IPS DF 4.7 (cell line): ENCODE measurements around the gene POLR3E.

ENCODE experiments used
- DNase-seq: peaks from one replicate; pipeline ENCODE4 v3.0.0-alpha.2; 2013; ENCODE audit warnings: low spot score; ENCODE audit errors: extremely low read depth

POLR3E gene

DNA sequence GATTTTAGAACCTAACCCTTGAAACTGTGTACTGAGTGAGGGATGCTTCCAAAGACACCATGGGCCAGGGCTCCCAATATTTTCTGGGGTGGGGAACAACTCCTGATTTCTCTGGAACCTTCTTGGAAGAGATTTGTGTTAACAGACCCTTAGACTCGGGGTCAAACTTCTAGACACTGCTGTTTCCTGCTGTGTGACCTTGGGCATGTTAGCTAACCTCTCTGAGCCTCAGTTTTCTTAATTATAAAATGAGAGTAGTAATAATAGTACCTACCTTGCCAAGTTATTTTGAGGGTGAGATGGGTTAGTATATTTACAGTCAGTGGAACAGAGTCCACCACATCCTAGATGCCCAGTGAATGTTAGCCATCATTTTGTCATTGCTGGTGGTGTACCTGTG, 18.8 kb downstream of the POLR3E start:
- no peak for DNase-seq

DNA sequence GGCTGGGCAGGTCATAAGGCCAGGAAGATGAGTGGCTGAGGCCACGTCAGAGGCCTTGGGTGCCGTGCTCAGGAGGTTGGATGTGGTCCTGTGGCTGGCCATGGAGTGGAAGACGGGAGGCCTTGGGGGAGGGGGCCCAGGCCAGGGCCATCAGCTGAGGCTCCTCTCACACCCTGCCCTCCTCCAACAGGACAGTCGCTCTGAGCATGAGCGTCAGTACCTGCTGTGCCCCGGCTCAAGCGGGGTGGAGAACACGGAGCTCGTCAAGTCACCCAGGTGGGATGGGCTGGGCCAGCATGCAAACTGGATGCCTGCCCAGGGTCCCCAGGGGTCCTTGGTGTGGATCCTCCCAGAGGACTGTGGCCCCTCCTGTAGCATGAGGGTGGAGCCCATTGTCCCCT, 19.2 kb downstream of the POLR3E start:
- no peak for DNase-seq

DNA sequence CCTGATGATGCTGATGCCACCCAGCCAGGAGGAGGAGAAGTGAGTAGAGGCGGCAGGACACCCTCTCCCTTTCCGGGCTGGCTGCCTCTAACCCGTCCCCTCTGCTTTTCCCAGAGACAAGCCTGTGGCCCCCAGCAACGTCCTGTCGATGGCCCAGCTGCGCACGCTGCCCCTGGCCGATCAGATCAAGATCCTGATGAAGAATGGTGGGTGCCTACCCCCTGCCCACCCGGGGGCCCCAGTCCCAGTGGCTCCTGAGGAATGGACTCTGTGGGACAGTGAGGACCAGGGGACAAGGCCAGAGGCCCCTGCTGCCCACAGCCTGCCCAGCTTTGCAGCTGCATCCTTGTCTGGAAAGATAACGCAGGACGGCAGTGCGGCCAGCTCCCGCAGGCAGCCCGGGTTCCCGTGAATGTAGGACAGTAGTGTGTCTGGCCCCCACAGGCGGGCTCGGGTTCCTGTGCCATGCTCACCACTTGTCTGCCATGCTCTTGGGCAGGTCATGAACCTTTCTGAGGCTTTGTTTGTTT, 19.9 kb downstream of the POLR3E start:
- no peak for DNase-seq

DNA sequence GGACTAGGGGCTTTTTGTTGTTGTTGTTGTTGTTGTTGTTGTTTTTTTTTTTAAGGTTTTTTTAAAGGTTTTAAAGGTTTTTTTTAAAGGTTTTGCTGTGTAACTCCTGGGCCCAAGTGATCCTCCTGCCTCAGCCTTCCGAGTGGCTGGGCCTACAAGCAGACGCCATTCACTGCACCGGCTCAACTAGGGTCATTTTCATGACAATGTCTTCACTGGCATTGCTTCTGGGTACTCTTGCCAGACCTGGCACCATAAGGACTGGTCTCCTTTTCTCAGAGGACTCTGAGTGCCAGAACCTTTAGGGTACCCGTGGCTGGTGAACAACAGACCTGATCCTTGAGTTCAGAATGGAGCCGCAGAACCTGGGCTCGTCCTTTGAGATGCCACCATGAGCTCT, 20.4 kb downstream of the POLR3E start:
- no peak for DNase-seq

DNA sequence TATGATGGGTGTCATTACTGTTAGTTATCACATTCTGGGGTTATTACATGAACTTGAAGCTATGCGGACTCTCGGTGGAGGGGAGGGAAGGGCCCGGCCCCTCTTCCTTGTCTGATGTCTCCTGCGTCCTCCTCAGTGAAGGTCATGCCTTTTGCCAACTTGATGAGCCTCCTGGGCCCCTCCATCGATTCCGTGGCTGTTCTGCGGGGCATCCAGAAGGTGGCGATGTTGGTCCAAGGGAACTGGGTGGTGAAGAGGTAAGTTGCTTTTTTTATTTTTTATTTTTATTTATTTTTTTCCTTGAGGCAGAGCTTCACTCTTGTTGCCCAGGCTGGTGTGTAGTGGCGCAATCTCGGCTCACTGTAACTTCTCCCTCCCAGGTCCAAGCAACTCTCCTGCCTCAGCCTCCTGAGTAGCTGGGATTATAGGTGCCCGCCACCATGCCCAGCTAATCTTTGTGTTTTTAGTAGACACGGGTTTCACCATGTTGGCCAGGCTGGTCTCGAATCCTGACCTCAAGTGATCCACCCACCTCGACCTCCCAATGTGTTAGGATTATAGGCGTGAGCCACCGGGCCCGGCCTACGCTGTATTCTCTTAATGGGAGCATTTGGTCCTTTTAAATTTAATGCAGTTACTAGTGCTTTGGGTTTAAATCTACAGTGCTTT, 21.6 kb downstream of the POLR3E start:
- no peak for DNase-seq

DNA sequence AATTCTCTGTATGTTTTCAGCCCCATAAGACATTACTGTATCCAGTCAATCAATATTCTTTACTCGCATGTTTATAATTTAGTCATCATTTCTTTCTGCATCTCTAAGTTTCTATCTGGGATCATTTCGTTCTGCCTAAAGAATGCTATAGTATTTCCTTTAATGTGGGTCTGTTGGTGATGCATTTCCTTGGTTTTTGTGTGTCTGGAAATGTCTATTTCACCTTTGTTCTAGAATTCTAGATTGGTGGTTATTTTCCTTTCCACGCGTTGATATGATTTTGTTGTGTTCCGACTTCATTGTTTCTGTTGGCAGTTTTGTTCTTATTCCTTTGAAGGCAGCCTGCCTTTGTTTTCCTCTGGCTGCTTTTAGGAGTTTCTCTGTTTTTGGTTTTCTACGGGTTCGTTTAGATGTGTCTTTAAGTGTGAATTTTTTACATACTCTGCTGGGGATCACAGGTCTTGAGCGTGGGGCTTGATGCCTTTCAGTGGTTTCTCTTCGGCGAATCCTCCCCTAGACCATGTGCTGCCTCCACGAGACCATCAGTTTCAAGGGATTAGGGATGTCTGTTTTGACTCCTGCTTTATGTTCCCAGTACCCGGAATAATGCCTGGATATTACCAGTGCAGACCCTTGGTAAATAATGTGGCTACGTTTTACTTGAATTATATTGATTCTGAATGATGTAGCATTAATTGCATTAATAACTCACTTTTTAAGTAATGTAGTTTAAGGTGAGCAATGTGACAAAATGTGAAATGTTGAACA, 23.5 kb downstream of the POLR3E start:
- no peak for DNase-seq

GRCh38 chr16:22321340-22322001, 24.3 kb downstream of the POLR3E start:
- no peak for DNase-seq

- DNase-seq: no peak
Observed at GRCh38 chr16:22322021-22322471, 24.8 kb downstream of the POLR3E start.

DNA sequence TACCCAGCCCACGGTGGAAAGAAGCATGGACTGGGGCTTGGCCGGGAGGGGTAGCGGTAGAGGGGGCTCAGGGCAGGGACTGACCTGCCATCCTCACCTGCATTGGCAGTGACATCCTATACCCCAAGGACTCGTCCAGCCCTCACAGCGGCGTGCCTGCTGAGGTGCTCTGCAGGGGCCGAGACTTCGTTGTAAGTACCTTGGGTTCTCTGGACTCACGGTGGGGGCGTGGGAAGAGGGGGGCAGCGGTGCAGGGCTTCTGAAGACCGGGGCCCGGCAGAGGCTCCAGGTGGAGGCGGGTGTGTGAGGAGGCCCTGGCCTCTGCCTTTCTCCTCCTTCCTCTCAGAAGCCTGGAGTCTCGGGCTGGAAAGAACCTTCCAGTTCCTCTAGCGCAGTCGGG, 25.5 kb downstream of the POLR3E start:
- DNase-seq: no peak

DNA sequence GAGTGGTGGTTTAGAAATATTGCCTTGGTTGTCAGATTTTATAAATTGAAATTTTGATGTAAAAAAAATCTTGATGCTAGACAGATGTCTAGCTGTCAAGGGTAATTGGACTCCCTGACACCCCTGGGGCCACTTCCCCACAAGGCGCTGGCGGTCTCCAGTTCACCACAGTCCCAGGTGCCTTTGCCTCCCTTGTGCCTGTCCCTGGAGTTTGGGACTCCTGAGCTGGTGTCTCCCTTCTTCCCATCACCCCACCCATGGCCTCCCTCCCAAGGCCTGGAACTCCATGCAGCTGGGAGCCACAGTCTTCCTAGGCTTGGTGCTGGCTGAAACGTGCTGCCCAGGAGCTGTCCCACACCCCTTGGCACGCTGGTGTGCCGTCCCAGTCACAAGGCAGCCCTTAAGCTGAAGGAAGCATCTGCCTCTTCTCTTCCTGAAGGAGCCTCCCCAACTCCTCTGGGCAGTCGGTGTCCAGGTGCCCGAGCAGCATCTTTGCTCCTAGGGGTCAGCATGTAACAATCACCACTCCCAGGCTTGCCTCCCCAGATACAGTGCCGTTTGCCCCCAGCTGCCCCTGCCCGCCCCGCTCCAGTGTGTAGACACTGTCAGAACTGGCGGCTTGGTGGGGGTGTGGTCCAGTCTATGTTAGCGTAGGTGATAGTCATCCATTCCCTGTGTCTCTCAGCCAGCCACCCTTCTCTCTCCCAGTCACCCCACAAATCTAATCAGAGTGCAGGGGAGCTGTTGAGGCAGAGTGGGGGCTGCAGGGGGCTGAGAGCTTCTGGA, 26.2 kb downstream of the POLR3E start:
- no peak for DNase-seq

GRCh38 chr16:22323959-22324786, 27.0 kb downstream of the POLR3E start:
- DNase-seq: no peak

DNA sequence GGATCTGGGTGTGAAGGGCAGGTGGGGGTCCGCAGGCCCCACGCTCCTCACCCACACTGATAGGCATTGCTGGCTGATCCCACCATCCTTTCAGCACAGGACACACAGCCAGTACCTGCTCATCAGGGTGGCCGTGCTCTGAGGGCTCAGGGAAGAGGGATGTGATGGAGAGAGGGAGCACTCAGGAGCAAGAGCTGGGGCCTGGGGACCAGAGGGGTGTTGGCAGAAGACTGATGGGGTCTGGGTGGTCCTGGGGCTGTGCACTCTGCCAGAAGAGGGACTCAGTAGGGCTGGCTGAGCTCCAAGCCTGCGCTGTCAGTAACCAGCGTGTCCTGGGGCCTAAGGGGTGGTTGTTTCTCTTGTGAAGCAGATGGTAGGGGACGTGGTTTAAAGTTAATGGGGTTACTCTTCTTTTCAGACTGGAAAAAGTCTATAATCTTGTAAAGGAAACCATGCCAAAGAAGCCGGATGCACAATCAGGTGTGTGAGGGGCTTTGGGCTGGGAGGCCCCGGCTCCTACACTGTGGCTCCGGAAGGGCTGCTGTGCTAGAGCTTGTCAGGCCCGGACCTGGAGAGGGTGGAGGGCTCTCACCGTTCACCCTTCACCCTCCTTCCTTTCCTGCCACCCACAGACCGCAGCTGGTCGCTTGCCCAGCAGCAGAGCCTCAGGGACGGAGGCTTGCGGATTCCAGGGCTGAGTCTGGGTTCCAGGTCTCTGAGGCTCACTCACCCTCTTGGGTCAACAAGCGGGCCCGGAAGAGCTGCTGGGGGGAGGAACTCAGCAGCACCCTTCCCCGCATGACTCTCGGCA, 27.8 kb downstream of the POLR3E start:
- no peak for DNase-seq

DNA sequence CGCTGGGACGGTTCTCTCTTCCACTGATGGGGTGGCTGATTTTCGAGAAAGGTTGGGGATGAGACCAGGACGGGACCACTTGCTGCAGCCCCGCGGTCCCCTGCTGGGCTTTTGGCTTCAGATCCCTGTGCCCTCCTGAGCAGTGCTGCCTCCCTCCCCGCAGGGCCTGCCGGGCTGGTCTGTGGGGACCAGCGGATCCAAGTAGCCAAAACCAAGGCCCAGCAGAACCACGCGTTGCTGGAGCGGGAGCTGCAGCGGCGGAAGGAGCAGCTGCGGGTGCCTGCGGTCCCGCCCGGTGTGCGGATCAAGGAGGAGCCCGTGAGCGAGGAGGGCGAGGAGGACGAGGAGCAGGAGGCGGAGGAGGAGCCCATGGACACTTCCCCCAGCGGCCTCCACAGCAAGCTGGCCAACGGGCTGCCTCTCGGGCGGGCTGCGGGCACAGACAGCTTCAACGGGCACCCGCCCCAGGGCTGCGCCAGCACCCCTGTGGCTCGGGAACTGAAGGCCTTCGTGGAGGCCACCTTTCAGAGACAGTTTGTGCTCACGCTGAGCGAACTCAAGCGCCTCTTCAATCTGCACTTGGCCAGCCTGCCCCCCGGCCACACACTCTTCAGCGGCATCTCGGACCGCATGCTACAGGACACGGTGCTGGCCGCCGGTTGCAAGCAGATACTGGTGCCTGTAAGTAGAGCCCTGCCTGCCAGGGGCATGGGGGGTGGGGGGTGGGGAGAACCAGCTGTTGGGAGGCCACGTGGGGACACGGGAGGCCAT, 28.6 kb downstream of the POLR3E start:
- DNase-seq: no peak

DNA sequence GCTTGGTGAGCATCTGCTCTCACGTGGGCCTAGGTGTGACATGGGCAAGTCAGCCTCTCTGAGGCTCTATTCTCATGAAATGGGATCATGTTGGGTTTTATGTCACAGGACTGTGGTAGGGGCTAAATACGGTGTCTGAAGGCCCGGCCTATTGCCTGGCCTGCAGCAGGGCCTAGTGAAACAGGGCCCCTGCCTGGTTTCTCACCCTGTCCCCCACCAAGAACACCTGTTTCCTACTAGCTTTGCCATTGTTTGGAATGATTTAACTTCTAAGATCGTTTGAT, 29.1 kb downstream of the POLR3E start:
- DNase-seq: no peak

DNA sequence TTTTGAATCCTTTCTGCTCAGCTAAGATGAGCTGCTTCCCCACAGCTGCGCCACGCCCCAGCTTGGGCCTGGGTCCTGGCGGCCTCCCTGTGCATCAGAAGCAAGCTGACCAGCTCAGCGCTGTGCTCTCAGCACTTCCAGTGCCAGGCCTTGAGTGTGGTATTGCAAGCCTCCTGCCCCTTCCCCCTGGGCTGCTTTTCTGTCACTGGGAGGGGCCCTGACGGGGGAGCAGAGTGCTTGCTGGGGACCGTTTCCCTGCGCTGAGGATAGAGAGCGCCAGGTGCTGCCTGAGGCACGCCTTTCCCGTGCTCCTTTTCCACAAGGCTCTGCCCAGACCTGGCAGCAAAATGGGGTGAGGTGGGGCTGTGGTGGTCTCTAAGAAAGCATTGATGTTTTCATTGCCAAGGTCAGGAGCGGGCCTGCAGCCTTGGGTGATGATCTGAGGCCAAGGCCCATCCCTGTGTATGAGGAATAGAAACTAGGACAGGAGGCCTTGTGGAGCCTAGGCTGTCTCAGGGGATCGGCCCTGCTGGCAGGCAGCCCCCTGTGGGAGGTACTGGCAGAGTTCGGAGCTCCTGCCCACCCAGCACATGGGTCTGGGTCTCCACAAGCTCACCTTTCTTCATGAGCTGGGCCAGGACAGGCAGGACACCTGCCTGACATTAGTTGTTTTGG, 29.7 kb downstream of the POLR3E start:
- no peak for DNase-seq

GRCh38 chr16:22327446-22327775, 30.2 kb downstream of the POLR3E start:
- DNase-seq: no peak

- DNase-seq: no peak
Observed at GRCh38 chr16:22328081-22328725, 31.0 kb downstream of the POLR3E start.

- no peak for DNase-seq
Observed at GRCh38 chr16:22329199-22329695, 32.0 kb downstream of the POLR3E start.
